ENCODE results near the gene CEP192. TPM values are rescaled to one million over a fixed set of nuclear protein-coding genes. Genes with fewer than 3 reads are reported as not detected.
A peak's percentile ranks its signal among the peaks of the same experiment; 100 is the strongest.

The CEP192 gene
- total and polyA plus RNA-seq, 2 of the 13 experiments (the other 11 are each of a cell fraction or from before 2014, with no cell fraction given) = 15.3 to 24.7 TPM

GRCh38 chr18:13145636-13146190 is 154.6 kb downstream of the CEP192 start:
- Histone ChIP-seq H3K4me2 (ENCODE audit: low read depth, low read length) (peak overlapping the region; percentile 53), H3K9ac (ENCODE audit: insufficient read depth, low read depth, low read length) (no peak overlapping the region), H3K4me3 (replicated peaks in 1 of 3; ENCODE audit: insufficient read depth in 1 of 3, low read depth in 2 of 3, low read length in 3 of 3) (no peak overlapping the region), H3K79me2 (ENCODE audit: insufficient read depth, low read length) (no peaks in the 10 kb centered on the region), H3K27me3 (ENCODE audit: control insufficient read depth in 1 of 2, insufficient read depth in 2 of 2, low read length in 2 of 2) (no peaks in the 10 kb centered on the region), H3K36me3 (replicated peaks in 1 of 2; ENCODE audit: control insufficient read depth in 1 of 2, insufficient read depth in 2 of 2, low read length in 2 of 2) (no peaks in the 10 kb centered on the region), H2AFZ (ENCODE audit: low read length) (no peak overlapping the region), H3K9me3 (ENCODE audit: low read length) (peaks cover 9% of the 10 kb centered on the region; the same call in 1 of the 2 replicates), H3K4me1 (ENCODE audit: insufficient read depth, low read length) (peaks cover 49% of the 10 kb centered on the region), H4K20me1 (ENCODE audit: insufficient read depth, low read length) (no peaks in the 10 kb centered on the region), H3K27ac (ENCODE audit: extremely low read length, insufficient read depth, low read length) (peak overlapping the region; percentile 28)
- intact Hi-C loops (cut with micrococcal nuclease; ENCODE audit: unreplicated experiment) (no loop called here), in situ Hi-C loops (cut with HindIII; ENCODE audit: extremely low pct_ligation_motif_present, low pct_unique_long_range_greater_than_20kb) (no loop called here)
- WGBS (ENCODE audit: low lambda C conversion rate) = 39% methylated on average over 4 of the region's 4 CpGs
- ChIA-PET POLR2A (interaction anchor here (1.2 to 1.5 kb wide), 2 partner anchors 9 to 30 kb away, joined by 4 to 9 read pairs; no protein-coding TSS in a partner anchor), CTCF (ENCODE audit: low intra/inter-chr PET ratio, low total read pairs) (interaction anchor here (0.7 kb wide), 1 partner anchor 14 kb away, joined by 3 read pairs; no protein-coding TSS in a partner anchor)
- FAIRE-seq (no peak), ATAC-seq (peak; percentile 82), DNase-seq (ENCODE audit: low spot score) (peak; percentile 31)
- no TSS peak for BruUV-seq (replicated peaks)
- TF ChIP-seq NCOA1 (CRISPR knock-in tag; IDR thresholded peaks at IDR 0.05) (no peak), SALL1 (CRISPR knock-in tag; IDR thresholded peaks at IDR 0.05) (peak; percentile 62), ZNF792 (CRISPR knock-in tag; IDR thresholded peaks at IDR 0.05) (0 out of 2 replicates have a peak, but pooled peaks have one; percentile 57), MXI1 (IDR thresholded peaks at IDR 0.05; ENCODE audit: borderline replicate concordance, low read depth, low read length) (peak; percentile 36; the same call in 1 of the 3 replicates), ZNF180 (CRISPR knock-in tag; IDR thresholded peaks at IDR 0.05; ENCODE audit: borderline replicate concordance, low read depth) (no peak), NFE2L2 (IDR thresholded peaks at IDR 0.05; ENCODE audit: low read length) (no peak), MYNN (CRISPR knock-in tag; IDR thresholded peaks at IDR 0.05; ENCODE audit: low read depth) (no peak), CC2D1A (CRISPR knock-in tag; IDR thresholded peaks at IDR 0.05) (no peak), ZNF124 (CRISPR knock-in tag; IDR thresholded peaks at IDR 0.05) (no peak), MED1 (CRISPR knock-in tag; IDR thresholded peaks at IDR 0.05) (0 out of 2 replicates have a peak, but pooled peaks have one; percentile 30), PHF21A (CRISPR knock-in tag; IDR thresholded peaks at IDR 0.05) (no peak), HNF1B (CRISPR knock-in tag; IDR thresholded peaks at IDR 0.05) (no peak), ZNF530 (CRISPR knock-in tag; IDR thresholded peaks at IDR 0.05; ENCODE audit: low read depth) (no peak), ERF (CRISPR knock-in tag; IDR thresholded peaks at IDR 0.05) (0 out of 2 replicates have a peak, but pooled peaks have one; percentile 22), ZNF619 (CRISPR knock-in tag; IDR thresholded peaks at IDR 0.05) (no peak), KDM3A (CRISPR knock-in tag; IDR thresholded peaks at IDR 0.05; ENCODE audit: low read depth) (no peak), UBTF (CRISPR knock-in tag; IDR thresholded peaks at IDR 0.05) (no peak), ZSCAN30 (CRISPR knock-in tag; IDR thresholded peaks at IDR 0.05) (no peak), ZNF230 (CRISPR knock-in tag; IDR thresholded peaks at IDR 0.05) (no peak)
- TF ChIP-seq, protein P1, sequence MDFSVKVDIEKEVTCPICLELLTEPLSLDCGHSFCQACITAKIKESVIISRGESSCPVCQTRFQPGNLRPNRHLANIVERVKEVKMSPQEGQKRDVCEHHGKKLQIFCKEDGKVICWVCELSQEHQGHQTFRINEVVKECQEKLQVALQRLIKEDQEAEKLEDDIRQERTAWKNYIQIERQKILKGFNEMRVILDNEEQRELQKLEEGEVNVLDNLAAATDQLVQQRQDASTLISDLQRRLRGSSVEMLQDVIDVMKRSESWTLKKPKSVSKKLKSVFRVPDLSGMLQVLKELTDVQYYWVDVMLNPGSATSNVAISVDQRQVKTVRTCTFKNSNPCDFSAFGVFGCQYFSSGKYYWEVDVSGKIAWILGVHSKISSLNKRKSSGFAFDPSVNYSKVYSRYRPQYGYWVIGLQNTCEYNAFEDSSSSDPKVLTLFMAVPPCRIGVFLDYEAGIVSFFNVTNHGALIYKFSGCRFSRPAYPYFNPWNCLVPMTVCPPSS (IDR thresholded peaks at IDR 0.05) = no peak

Data from HepG2 (cell line).